WTC11 (cell line): ENCODE data around the gene CDRT4.

Experiments used
- CBFB ChIP-seq: sonication (generic); formaldehyde crosslinking; IDR thresholded peaks from 2 replicates; pipeline ENCODE4 v1.8.1; 2022; ENCODE audit warnings: mild to moderate bottlenecking, low read depth, missing genetic modification reagents
- ESRRA ChIP-seq: sonication (generic); formaldehyde crosslinking; IDR thresholded peaks from 2 replicates; pipeline ENCODE4 v1.8.1; 2022; ENCODE audit warnings: mild to moderate bottlenecking, missing genetic modification reagents, borderline replicate concordance
- NFYB ChIP-seq: sonication (generic); formaldehyde crosslinking; conservative IDR thresholded peaks from 2 replicates; pipeline ENCODE4 v1.8.0; 2022; ENCODE audit warnings: low read depth, missing genetic modification reagents
- NR2C2 ChIP-seq: sonication (generic); formaldehyde crosslinking; IDR thresholded peaks from 2 replicates; pipeline ENCODE4 v1.8.0; 2022; ENCODE audit warnings: mild to moderate bottlenecking, missing genetic modification reagents
- TEAD4 ChIP-seq: sonication (generic); formaldehyde crosslinking; IDR thresholded peaks from 2 replicates; pipeline ENCODE4 v1.8.0; 2022; ENCODE audit warnings: mild to moderate bottlenecking, missing genetic modification reagents
- ZNF671 ChIP-seq: fragments of 250-450 bp; sonication (Bioruptor Pico); IDR thresholded peaks from 2 replicates; pipeline ENCODE4 v1.8.0; 2021; ENCODE audit warnings: mild to moderate bottlenecking
- TF ChIP-seq, protein P1 (sequence below): fragments of 200-600 bp; IDR thresholded peaks from 2 replicates; pipeline ENCODE4 v1.8.0; 2022; ENCODE audit warnings: antibody characterized with exemption
- TF ChIP-seq, protein P2 (sequence below): sonication (generic); formaldehyde crosslinking; IDR thresholded peaks from 2 replicates; pipeline ENCODE4 v1.8.1; 2023; ENCODE audit warnings: mild to moderate bottlenecking, missing genetic modification reagents, moderate library complexity
- TF ChIP-seq, protein P3 (sequence below): sonication (generic); formaldehyde crosslinking; IDR thresholded peaks from 2 replicates; pipeline ENCODE4 v1.8.1; 2023; ENCODE audit warnings: mild to moderate bottlenecking, moderate library complexity, missing genetic modification reagents
- TF ChIP-seq, protein P4 (sequence below): sonication (generic); formaldehyde crosslinking; IDR thresholded peaks from 2 replicates; pipeline ENCODE4 v1.8.0; 2022; ENCODE audit warnings: mild to moderate bottlenecking, missing genetic modification reagents

DNA sequence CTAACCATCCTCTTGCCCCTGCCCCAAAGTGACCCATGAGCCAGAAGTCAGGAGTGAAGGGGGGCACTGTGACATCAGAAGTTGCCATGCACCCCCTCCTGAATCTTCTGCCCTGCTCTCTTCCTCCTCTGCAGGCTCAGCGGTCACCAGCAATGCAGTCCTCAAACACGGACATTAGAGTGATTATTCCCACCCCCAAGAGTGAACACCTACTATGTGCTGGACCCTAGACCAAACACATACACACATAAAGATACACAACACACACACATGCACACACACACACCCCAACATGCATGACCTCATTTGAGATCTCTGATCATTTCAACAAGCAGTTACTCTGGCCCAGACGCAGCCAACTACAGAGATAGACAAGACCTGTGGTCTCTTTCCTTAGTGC, at the start of gene CDRT4:
- TF ChIP-seq, protein P1, sequence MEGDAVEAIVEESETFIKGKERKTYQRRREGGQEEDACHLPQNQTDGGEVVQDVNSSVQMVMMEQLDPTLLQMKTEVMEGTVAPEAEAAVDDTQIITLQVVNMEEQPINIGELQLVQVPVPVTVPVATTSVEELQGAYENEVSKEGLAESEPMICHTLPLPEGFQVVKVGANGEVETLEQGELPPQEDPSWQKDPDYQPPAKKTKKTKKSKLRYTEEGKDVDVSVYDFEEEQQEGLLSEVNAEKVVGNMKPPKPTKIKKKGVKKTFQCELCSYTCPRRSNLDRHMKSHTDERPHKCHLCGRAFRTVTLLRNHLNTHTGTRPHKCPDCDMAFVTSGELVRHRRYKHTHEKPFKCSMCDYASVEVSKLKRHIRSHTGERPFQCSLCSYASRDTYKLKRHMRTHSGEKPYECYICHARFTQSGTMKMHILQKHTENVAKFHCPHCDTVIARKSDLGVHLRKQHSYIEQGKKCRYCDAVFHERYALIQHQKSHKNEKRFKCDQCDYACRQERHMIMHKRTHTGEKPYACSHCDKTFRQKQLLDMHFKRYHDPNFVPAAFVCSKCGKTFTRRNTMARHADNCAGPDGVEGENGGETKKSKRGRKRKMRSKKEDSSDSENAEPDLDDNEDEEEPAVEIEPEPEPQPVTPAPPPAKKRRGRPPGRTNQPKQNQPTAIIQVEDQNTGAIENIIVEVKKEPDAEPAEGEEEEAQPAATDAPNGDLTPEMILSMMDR, result no peak
- TF ChIP-seq, protein P2, sequence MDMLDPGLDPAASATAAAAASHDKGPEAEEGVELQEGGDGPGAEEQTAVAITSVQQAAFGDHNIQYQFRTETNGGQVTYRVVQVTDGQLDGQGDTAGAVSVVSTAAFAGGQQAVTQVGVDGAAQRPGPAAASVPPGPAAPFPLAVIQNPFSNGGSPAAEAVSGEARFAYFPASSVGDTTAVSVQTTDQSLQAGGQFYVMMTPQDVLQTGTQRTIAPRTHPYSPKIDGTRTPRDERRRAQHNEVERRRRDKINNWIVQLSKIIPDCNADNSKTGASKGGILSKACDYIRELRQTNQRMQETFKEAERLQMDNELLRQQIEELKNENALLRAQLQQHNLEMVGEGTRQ (CRISPR knock-in tag), result no peak
- TF ChIP-seq, protein P3, sequence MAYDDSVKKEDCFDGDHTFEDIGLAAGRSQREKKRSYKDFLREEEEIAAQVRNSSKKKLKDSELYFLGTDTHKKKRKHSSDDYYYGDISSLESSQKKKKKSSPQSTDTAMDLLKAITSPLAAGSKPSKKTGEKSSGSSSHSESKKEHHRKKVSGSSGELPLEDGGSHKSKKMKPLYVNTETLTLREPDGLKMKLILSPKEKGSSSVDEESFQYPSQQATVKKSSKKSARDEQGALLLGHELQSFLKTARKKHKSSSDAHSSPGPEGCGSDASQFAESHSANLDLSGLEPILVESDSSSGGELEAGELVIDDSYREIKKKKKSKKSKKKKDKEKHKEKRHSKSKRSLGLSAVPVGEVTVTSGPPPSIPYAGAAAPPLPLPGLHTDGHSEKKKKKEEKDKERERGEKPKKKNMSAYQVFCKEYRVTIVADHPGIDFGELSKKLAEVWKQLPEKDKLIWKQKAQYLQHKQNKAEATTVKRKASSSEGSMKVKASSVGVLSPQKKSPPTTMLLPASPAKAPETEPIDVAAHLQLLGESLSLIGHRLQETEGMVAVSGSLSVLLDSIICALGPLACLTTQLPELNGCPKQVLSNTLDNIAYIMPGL (CRISPR knock-in tag), result no peak
- TF ChIP-seq ESRRA (CRISPR knock-in tag), result no peak
- TF ChIP-seq, protein P4, sequence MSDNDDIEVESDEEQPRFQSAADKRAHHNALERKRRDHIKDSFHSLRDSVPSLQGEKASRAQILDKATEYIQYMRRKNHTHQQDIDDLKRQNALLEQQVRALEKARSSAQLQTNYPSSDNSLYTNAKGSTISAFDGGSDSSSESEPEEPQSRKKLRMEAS, result no peak
- no peak for TF ChIP-seq CBFB (CRISPR knock-in tag)
- TF ChIP-seq TEAD4 (CRISPR knock-in tag), result no peak
- no peak for TF ChIP-seq NR2C2 (CRISPR knock-in tag)
- TF ChIP-seq NFYB (CRISPR knock-in tag), result no peak
- TF ChIP-seq ZNF671 (CRISPR knock-in tag), result no peak
